Adrenal gland (tissue), 5 donors: ENCODE results near the gene MACROD2.

Experiments
- CTCF ChIP-seq, 6 experiments: fragments of 450-650 bp in 4 of 6; fragments of 200-600 bp in 2 of 6; sonication (generic) in 1 of 6; IDR thresholded peaks; 1 replicate in 5 of 6; 2 replicates in 1 of 6; pipeline versions ENCODE4 v1.5.1 to v1.8.0; 2016 to 2021; ENCODE audit warnings: antibody characterized with exemption in 6 of 6, mild to moderate bottlenecking in 2 of 6, moderate library complexity in 1 of 6
- POLR2A ChIP-seq, 2 donors: fragments of 450-650 bp; IDR thresholded peaks; one replicate each; pipeline ENCODE4 v1.6.1; 2017; ENCODE audit warnings: antibody characterized with exemption in 2 of 2, mild to moderate bottlenecking in 2 of 2, moderate library complexity in 1 of 2
- donor health status: DM: no; HTN: no; CAD: no.

- TF ChIP-seq CTCF (IDR thresholded peaks at IDR 0.05) (no peak), POLR2A (IDR thresholded peaks at IDR 0.05) (no peak)
Measured at GRCh38 chr20:15252304-15252703, 1257.0 kb downstream of the MACROD2 start.
